Heart right ventricle (tissue), 16 donors: ENCODE measurements around the gene HMCN2. TPM values are rescaled to one million over a fixed set of nuclear protein-coding genes. Genes with fewer than 3 reads are reported as not detected.

Experiments used
- ATAC-seq, 8 donors: fragments of 200-7000 bp; cut with Tn5 transposase; one replicate each; pipeline ENCODE4 v1.9.1; 2020; ENCODE audit warnings: mild to moderate bottlenecking in 8 of 8, moderate library complexity in 8 of 8, moderate number of reproducible peaks in 1 of 8
- DNase-seq, 2 donors: peaks; one replicate each; pipeline ENCODE4 v3.0.0-alpha.2; 2020
- H3K27ac ChIP-seq, 10 donors: fragments of 200-600 bp; sonication (generic) in 2 of 10; one replicate each; pipeline versions ENCODE4 v1.5.0 to v1.8.0; 2020 to 2022; ENCODE audit warnings: mild to moderate bottlenecking in 3 of 10
- H3K27me3 ChIP-seq, 7 donors: fragments of 200-600 bp; one replicate each; pipeline ENCODE4 v1.8.0; 2021 to 2022; ENCODE audit warnings: mild to moderate bottlenecking in 2 of 7
- H3K36me3 ChIP-seq, 9 donors: fragments of 200-600 bp; sonication (generic) in 1 of 9; one replicate each; pipeline versions ENCODE4 v1.5.0 to v1.8.0; 2020 to 2022; ENCODE audit warnings: mild to moderate bottlenecking in 2 of 9
- H3K4me1 ChIP-seq, 9 donors: fragments of 200-600 bp; sonication (generic) in 1 of 9; one replicate each; pipeline versions ENCODE4 v1.5.0 to v1.8.0; 2020 to 2022; ENCODE audit warnings: mild to moderate bottlenecking in 4 of 9
- H3K4me3 ChIP-seq, 10 donors: fragments of 200-600 bp; sonication (generic) in 2 of 10; one replicate each; pipeline versions ENCODE4 v1.5.0 to v1.8.0; 2020 to 2022; ENCODE audit warnings: mild to moderate bottlenecking in 7 of 10, moderate library complexity in 2 of 10
- H3K9me3 ChIP-seq, 11 donors: fragments of 200-600 bp in 10 of 11; sonication (generic) in 2 of 11; one replicate each; pipeline versions ENCODE4 v1.5.0 to v1.8.0; 2013 to 2022; ENCODE audit warnings: mild to moderate bottlenecking in 2 of 11, control low read depth in 1 of 11, moderate library complexity in 1 of 11
- WGBS, 2 donors: extraction: QIAGEN DNeasy Blood & Tissue Kit; methylation state at CpG; one replicate each; pipeline ENCODE4 v1.1.7; 2013; ENCODE audit warnings: inconsistent platforms in 1 of 2; 5-methylcytosine and 5-hydroxymethylcytosine counted together
- intact Hi-C, 10 donors: fragments of 100-400 bp; cut with DNase I; formaldehyde crosslinking; loops; one replicate each; pipeline versions ENCODE4 v1.11.1 to v1.14.2; 2022
- polyA plus RNA-seq, 2 donors: library from polyadenylated mRNA; stranded (reverse); fragments of 200-250 nt; gene quantifications; one replicate each; pipeline ENCODE4 v1.2.3, GENCODE V29; 2013
- total RNA-seq, 10 donors: library from RNA; stranded (reverse); fragmentation: NEBNext Ultra II Directional in 3 of 10; extraction: Animal tissue kit (Norgen Biotek cat#: 25700) in 3 of 10; gene quantifications; one replicate each; pipeline versions ENCODE4 v1.2.1 to v1.2.4, GENCODE V29; 2021 to 2023
- TF ChIP-seq, protein P1 (sequence below), 9 donors: fragments of 200-600 bp; sonication (generic) in 2 of 9; IDR thresholded peaks; one replicate each; pipeline versions ENCODE4 v1.5.0 to v1.8.0; 2021 to 2022; ENCODE audit warnings: antibody characterized with exemption in 9 of 9, mild to moderate bottlenecking in 5 of 9, moderate library complexity in 1 of 9
- donor health status: Arrhythmogenic right ventricular cardiomyopathy.
- donor health status: ischemic (EF 13 %, LVEDD 7.1; RV severe dilation, severe dysfunction).
- donor health status: healthy with polysubstance abuse.
- donor health status: DM: no; HTN: yes; CAD: no.
- donor health status: DM: no; HTN: no; CAD: no.
- donor health status: ischemic (EF 25% LVEDD 6.9; RV normal size, moderate dysfunction).
- donor health status: ischemic (EF 25% LVEDD 5.7; RV mildly dilated, moderate dysfunction).
- donor health status: healthy.
- donor health status: DM: yes; HTN: yes; CAD: no.
- donor health status: Ischemic cardiomyopathy.
- donor health status: ischemic (EF 35%, LVEDD 5.7; RV mildly dilated, moderate dysfunction).
- donor health status: nonischemic (EF 11% LVEDD 7.7; RV severe dilation, severe dysfunction).
- donor health status: DM: yes; HTN: yes; CAD: no.
- donor health status: PGD.
- donor health status: ischemic (EF 29% LVEDD 5.4; RV normal size, mild dysfunction).
- donor health status: nonischemic (EF 23%, LVEDD 6.1; RV moderate dilation, normal function).

HMCN2 gene
- total and polyA plus RNA-seq, 12 donors = 2.6 to 10.2 (median 4.9) TPM

DNA sequence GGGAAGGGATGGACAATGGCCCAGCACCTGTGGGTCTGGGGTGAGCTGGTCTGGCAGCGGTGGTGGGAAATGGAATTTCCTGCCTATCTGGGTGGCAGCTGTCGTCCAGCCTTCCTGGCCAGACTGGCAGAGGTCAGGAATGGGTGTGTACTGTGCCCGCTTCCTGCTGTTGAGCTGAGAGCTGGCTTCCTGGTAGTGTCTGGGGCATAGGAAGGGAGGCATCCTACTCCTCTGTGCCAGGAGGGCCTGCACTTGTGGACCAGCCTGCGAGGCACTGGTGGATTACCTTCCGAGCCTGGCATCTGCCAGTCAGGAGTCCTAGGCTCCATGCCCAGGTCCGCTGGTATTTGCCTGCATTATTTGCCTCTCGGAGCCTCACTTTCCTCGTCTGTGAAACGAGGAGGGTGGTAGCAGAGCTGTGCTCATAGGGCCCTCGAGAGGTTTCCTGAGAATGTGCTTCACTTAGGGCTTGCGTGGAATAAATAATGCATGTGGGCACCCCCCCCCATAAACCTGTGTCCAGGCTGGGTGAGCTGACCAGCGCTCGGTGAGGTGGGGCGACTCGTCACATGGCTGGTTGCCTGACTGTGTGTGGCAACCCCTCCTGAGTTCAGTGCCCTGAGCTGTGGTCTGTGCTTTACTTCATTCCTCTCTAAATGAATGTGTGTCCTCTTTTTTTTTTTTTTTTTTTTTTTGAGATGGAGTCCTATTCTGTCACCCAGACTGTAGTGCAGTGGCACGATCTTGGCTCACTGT lies 47.7 kb downstream of the HMCN2 start:
- Histone ChIP-seq H3K4me3 (no peak overlapping the region), H3K36me3 (peaks cover 0 to 2% (median 0%) of the 10 kb centered on the region in 9 donors), H3K4me1 (peaks cover 0 to 13% (median 0%) of the 10 kb centered on the region in 9 donors), H3K9me3 (no peaks in the 10 kb centered on the region), H3K27me3 (no peaks in the 10 kb centered on the region), H3K27ac (peak overlapping the region in 2 of 10 donors; percentile 15 to 31)
- intact Hi-C loops = no loop called here
- peak in 3 of 8 donors; percentile 34 to 56 (median 53) for ATAC-seq
- no peak for DNase-seq
- WGBS, 2 donors = 75 to 76% methylated on average over 16 of the region's 16 CpGs
- TF ChIP-seq, protein P1, sequence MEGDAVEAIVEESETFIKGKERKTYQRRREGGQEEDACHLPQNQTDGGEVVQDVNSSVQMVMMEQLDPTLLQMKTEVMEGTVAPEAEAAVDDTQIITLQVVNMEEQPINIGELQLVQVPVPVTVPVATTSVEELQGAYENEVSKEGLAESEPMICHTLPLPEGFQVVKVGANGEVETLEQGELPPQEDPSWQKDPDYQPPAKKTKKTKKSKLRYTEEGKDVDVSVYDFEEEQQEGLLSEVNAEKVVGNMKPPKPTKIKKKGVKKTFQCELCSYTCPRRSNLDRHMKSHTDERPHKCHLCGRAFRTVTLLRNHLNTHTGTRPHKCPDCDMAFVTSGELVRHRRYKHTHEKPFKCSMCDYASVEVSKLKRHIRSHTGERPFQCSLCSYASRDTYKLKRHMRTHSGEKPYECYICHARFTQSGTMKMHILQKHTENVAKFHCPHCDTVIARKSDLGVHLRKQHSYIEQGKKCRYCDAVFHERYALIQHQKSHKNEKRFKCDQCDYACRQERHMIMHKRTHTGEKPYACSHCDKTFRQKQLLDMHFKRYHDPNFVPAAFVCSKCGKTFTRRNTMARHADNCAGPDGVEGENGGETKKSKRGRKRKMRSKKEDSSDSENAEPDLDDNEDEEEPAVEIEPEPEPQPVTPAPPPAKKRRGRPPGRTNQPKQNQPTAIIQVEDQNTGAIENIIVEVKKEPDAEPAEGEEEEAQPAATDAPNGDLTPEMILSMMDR (IDR thresholded peaks at IDR 0.05) = no peak

DNA sequence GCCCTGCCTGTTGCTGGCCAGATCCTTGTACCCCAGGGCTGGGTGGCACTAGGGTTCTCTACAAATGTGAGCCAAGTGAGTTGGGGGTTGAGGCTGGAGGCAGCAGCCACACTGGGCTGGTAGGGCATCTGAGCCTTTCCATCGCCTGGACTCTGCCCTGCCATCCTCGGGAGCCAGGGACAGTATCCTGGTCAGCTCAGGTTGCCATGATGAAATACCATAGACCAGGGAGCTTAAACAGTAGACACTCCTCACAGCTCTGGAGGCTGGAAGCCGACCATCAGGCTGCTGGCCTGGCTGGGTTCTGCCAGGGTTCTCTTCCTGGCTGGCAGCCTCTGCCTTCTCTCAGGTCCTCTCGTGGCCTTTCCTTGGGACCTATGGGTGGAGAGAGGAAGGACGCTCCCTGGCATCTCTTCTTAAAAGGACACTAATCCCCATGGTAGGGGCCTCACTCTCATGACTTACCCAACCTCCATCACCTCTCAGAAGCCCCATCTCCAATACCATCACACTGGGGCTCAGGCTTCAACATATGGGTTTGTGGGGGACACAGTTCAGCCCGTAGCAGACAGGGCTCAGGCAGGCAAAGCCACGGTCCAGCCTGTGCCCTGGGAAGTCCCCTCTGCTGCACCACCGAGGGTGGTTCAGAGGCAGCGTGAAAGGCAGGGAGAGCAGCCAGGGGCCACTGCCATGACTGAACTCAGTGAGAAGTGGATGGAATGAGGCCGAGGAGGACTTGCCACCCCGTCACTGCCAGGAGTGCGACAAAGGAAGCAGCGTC lies 50.1 kb downstream of the HMCN2 start:
- no peak overlapping the region for H3K4me3 ChIP-seq
- H3K27ac ChIP-seq = peak overlapping the region in 1 of 10 donors; percentile 21
- H3K27me3 ChIP-seq = peaks cover 0 to 10% (median 3%) of the 10 kb centered on the region in 7 donors
- DNase-seq (no peak), ATAC-seq (no peak)
- 81 to 86% methylated on average over 13 of the region's 13 CpGs for WGBS, 2 donors
- intact Hi-C loops = no loop called here
- TF ChIP-seq, protein P1 (IDR thresholded peaks at IDR 0.05) = no peak
- H3K36me3 ChIP-seq = no peaks in the 10 kb centered on the region
- peaks cover 0 to 26% (median 2%) of the 10 kb centered on the region in 9 donors for H3K4me1 ChIP-seq
- H3K9me3 ChIP-seq = no peaks in the 10 kb centered on the region

DNA sequence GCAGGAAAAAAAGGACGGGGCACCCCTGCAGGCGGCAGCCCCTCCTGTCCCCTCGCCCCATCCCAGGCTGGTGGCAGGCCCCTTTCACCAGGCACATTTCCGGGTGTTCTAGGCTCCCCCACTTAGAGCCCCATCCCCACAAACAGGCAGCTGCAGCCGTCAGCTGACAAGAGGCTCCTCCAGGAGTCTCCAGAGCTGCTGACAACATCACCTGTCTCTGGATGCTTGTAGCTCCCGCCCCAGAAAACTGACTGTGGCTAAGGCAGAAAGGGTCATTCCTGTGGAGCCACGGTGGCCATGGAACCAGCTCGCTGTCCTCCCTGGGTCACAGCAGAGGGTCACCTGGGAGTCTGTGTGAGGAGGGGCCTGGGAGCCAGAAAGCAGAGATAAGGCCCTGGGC lies 50.9 kb downstream of the HMCN2 start:
- 67 to 83% methylated on average over 8 of the region's 8 CpGs for WGBS, 2 donors
- no peaks in the 10 kb centered on the region for H3K9me3 ChIP-seq
- no peaks in the 10 kb centered on the region for H3K36me3 ChIP-seq
- no peak for DNase-seq
- peak overlapping the region in 1 of 10 donors; percentile 21 for H3K27ac ChIP-seq
- ATAC-seq = no peak
- H3K27me3 ChIP-seq = peaks cover 0 to 16% (median 10%) of the 10 kb centered on the region in 7 donors
- peaks cover 0 to 32% (median 7%) of the 10 kb centered on the region in 9 donors for H3K4me1 ChIP-seq
- intact Hi-C loops = no loop called here
- H3K4me3 ChIP-seq = no peak overlapping the region
- TF ChIP-seq, protein P1 (IDR thresholded peaks at IDR 0.05) = no peak

DNA sequence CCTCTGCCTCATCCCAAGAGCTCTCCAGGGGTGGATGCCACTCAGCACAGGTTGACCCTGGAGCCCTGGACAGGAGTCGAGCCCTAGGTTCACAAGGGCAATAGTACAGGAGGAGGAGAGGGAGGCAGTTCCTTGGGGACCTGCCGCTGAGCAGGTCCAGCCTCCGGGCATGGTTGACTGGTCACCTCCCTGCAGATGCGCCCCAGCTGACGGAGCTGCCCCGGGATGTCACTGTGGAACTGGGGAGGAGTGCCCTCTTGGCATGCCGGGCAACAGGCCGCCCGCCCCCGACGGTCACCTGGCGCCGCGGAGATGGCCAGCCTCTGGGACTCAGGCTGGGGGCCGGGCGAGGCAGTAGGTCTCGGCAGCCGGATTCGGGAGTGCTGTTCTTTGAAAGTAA lies 53.7 kb downstream of the HMCN2 start:
- no peaks in the 10 kb centered on the region for H3K36me3 ChIP-seq
- H3K27ac ChIP-seq = peak overlapping the region in 3 of 10 donors; percentile 56 to 76 (median 58)
- H3K9me3 ChIP-seq = no peaks in the 10 kb centered on the region
- no peak overlapping the region for H3K4me3 ChIP-seq
- peaks cover 0 to 36% (median 10%) of the 10 kb centered on the region in 7 donors for H3K27me3 ChIP-seq
- intact Hi-C loops = no loop called here
- DNase-seq = no peak
- TF ChIP-seq, protein P1 (IDR thresholded peaks at IDR 0.05) = no peak
- H3K4me1 ChIP-seq = peaks cover 0 to 24% (median 6%) of the 10 kb centered on the region in 9 donors
- WGBS, 2 donors = 90 to 95% methylated on average over 19 of the region's 19 CpGs
- ATAC-seq = no peak
